Measurements from ENCODE around the gene MEA1.
"Not testable (repeated sequence)": the region's sequence is repeated elsewhere in the genome, so short reads cannot be mapped to it uniquely, and the experiment has no call there.

Gene MEA1

GRCh38 chr6:43013843-43014433, at the start of gene MEA1, which contains the start of gene KLHDC3:
Gene MEA1, minus strand, starts transcription at chr6:43013946. Its CDS starts 133 bp downstream, at chr6:43013813.
Gene KLHDC3, plus strand, starts transcription at chr6:43014249. Its CDS starts 2,944 bp downstream, at chr6:43017193.
- peak; percentile 100 for DNase-seq (ENCODE audit: low spot score)

DNA sequence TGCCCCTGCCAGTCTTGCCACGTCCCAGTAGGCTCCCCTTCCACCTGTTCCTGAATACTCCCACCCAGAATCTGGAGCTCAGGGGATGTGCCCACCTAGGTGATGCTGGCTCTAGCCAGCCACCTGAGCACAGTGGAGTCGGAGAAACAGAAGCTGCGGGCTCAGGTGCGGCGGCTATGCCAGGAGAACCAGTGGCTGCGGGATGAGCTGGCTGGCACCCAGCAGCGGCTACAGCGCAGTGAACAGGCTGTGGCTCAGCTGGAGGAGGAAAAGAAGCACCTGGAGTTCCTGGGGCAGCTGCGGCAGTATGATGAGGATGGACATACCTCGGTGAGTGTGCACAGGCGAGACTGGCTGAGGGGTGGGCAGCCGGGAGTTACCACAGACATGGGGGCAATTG, 49.1 kb upstream of the MEA1 start:
- no peak for DNase-seq (ENCODE audit: low spot score)

DNA sequence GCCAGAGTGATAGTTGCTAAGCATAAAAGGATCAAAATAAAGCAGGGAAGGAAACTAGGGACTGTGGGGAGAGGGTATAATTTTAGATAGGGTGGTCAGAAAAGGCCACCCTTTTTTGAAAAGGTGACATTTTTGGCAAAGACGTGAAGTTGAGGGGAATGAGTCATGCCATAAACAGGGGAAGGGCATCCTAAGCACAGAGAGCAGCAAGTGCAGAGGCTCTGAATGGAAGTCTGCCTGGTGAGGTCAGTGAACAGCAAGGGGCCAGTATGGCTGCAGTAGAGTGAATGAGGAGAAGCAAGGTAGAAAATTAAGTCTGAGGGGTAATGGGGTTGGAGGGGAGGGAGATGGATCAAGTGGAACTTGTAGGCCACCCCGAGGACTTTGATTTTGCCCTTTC, 48.1 kb upstream of the MEA1 start:
- no peak for DNase-seq (ENCODE audit: low spot score)

GRCh38 chr6:43060755-43061633, 47.2 kb upstream of the MEA1 start:
- DNase-seq (ENCODE audit: low spot score) = no peak

- DNase-seq (ENCODE audit: low spot score) = no peak
These were observed 46.4 kb upstream of the MEA1 start for GRCh38 chr6:43060034-43060754.

GRCh38 chr6:43059168-43060033, 45.7 kb upstream of the MEA1 start, which contains the start of the genes KLC4 and MRPL2:
Gene KLC4, plus strand, starts transcription at chr6:43059631. Its CDS starts 1,705 bp downstream, at chr6:43061336.
Gene MRPL2, minus strand, starts transcription at chr6:43059434. Its CDS starts 53 bp downstream, at chr6:43059381.
- DNase-seq (ENCODE audit: low spot score) = peak; percentile 96

DNA sequence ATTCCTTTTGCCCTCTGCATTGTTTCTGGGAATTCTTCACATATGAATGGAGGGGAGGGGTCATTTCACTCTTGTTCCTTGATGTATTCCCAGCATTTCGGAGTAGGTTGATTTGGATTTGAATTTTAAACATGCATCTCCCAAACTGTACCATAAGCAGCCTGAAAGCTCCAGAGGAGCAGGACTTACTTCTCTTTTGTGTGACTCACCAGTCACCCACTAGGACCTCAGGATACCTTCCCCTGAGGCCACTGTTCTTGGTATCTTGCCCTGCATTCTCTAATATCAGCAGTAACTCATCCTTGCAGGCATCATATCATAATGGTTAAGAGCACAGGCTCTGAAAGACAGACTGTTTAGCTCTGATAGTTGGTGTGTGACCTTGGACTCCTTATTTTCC, 44.8 kb upstream of the MEA1 start:
- no peak for DNase-seq (ENCODE audit: low spot score)

- DNase-seq (ENCODE audit: low spot score) = no peak
These were observed 42.2 kb upstream of the MEA1 start for GRCh38 chr6:43055966-43056365.

- DNase-seq (ENCODE audit: low spot score) = no peak
These were observed 40.6 kb upstream of the MEA1 start for GRCh38 chr6:43054206-43054943.

- DNase-seq (ENCODE audit: low spot score) = peak; percentile 92
These were observed 39.9 kb upstream of the MEA1 start, which contains the start of gene CUL7 for GRCh38 chr6:43053545-43054205. Gene CUL7, minus strand, starts transcription at chr6:43053851. Its CDS starts 1,063 bp downstream, at chr6:43052788.

GRCh38 chr6:43052842-43053544, 39.2 kb upstream of the MEA1 start:
- no peak for DNase-seq (ENCODE audit: low spot score)

GRCh38 chr6:43052225-43052841, 38.6 kb upstream of the MEA1 start:
- DNase-seq (ENCODE audit: low spot score) = no peak

DNA sequence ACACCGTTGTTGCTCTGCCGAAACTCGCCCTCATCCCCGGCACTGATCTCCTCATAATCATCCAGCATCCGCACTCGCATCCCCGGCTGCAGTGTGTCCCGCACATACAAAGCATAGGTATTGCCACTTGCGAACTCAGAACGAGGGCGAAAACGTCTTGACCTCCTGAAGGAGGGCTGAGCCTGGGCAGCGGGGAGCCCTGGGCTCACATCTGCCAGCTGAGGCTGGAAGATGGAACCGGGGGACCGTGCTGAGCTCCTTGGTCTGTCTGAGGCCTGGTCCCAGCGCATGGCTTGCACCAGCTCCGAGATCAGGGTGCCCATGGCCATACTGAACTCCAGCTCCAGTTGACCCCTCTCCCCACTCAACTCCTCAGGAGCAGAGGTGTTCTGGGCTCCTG, 37.2 kb upstream of the MEA1 start:
- DNase-seq (ENCODE audit: low spot score) = no peak

DNA sequence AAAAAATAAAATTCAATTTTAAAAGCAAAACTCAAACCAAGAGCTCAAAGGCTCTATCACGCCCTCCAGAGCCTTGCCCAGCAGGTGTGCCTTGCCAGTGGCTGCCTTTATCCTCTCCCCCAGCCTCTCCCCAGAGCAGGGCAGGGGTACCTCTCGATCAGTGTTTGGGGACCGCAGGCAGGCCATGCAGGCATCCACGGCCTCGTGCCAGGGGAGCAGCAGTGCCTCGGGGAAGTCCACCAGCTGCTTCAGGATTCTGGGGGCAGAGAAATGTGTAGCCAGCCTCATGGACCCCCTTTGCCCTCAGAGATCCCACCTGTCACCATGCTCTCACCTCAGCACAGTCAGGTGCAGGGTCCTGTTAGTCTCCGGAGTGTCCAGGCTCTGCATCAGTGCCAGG, 34.3 kb upstream of the MEA1 start:
- DNase-seq (ENCODE audit: low spot score) = no peak

DNA sequence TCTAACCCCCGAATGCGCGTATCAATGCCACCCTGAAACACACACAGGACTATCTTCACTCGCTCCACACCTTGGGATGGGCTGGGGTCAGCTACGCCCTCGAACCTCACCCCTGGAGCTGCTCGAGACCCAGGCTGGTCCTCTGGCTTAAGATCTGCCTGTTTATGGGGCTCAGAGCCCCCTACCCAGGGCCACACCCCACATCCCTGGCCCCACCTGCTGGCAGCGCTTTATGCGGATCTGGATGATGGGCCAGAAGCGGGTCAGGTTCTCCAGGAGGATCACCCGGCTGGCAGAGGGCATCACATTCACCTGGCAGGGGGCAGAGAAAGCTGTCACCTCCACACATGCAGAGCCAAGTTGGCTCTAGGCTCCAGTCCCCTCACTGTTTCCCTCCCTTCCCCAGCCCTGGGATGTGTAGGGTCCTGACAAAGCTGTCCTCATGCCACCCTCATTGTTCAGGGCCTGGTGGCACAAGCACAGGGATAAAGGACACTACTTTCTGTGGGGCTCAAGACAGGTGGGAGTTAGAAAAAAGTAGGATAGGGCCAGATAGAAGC, 31.7 kb upstream of the MEA1 start:
- DNase-seq (ENCODE audit: low spot score) = no peak

DNA sequence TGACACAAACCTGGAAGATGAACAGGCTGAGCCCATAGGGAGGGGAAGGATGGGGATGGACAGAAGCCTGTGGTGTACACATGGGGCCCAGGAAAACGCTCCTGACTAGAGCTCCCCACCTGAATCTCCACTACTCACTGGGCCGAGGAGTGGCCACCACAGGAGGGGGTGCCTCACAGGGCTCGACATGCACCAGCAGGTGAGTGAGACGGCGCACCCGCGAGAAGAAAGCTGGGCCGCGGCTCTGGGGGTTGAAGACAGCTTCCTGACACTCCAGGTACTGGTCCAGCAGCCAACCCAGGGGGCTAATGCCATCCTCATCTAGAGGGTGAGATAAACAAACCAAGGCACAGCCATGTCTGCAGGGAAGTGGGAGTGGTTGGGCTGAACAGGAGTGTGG, 29.6 kb upstream of the MEA1 start:
- no peak for DNase-seq (ENCODE audit: low spot score)

DNA sequence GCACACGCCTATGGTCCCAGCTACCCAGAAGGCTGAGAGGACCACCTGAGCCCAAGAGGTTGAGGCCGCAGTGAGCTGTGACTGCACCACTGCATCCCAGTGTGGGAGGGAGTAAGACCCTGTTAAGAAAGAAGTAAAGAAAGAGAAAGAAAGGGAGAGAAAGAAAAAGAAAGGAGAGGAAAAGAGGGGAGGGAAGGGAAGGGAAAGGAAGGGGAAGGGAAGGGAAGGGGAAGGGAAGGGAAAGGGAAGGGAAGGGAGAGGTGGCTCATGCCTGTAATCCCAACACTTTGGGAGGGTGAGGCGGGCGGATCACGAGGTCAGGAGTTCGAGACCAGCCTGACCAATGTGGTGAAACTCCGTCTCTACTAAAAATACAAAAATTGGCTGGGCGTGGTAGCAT, 27.7 kb upstream of the MEA1 start:
- not testable (repeated sequence) for DNase-seq (ENCODE audit: low spot score)

- DNase-seq (ENCODE audit: low spot score) = no peak
These were observed 27.0 kb upstream of the MEA1 start for GRCh38 chr6:43040542-43041257.

Measured in kidney capillary endothelial cell (primary cell).